Activated effector memory CD4-positive, alpha-beta T cell treated with anti-CD3 and anti-CD28 coated beads, Interleukin-2, amount 50 U/mL, for 16 hours (primary cell): ENCODE results near the gene HLA-A.
A peak's percentile ranks its signal among the peaks of the same experiment; 100 is the strongest.

Experiments
- DNase-seq: peaks from one replicate; pipeline ENCODE4 v3.0.0-alpha.2; 2020

Gene HLA-A

GRCh38 chr6:29935273-29935955 is 6.9 kb upstream of the HLA-A start:
- DNase-seq = no peak

GRCh38 chr6:29938746-29939508 is 3.4 kb upstream of the HLA-A start:
- no peak for DNase-seq

- DNase-seq = no peak
Measured at GRCh38 chr6:29941016-29941415, 1.3 kb upstream of the HLA-A start.

GRCh38 chr6:29941471-29941870 is 861 bp upstream of the HLA-A start:
- DNase-seq = no peak

GRCh38 chr6:29941916-29942274 is 437 bp upstream of the HLA-A start:
- DNase-seq = no peak

GRCh38 chr6:29943053-29943966 is 978 bp downstream of the HLA-A start:
- peak; percentile 83 for DNase-seq

GRCh38 chr6:29945281-29945820 is 3.0 kb downstream of the HLA-A start:
- DNase-seq = no peak

GRCh38 chr6:29946223-29947076 is 4.1 kb downstream of the HLA-A start:
- no peak for DNase-seq

- DNase-seq = no peak
Measured at GRCh38 chr6:29947077-29947980, 5.0 kb downstream of the HLA-A start.

GRCh38 chr6:29948277-29948676 is 5.9 kb downstream of the HLA-A start:
- no peak for DNase-seq

- no peak for DNase-seq
Measured at GRCh38 chr6:29949934-29950333, 7.6 kb downstream of the HLA-A start.

GRCh38 chr6:29951882-29952281 is 9.6 kb downstream of the HLA-A start:
- no peak for DNase-seq

- DNase-seq = no peak
Measured at GRCh38 chr6:29953001-29953441, 10.7 kb downstream of the HLA-A start.

- no peak for DNase-seq
Measured at GRCh38 chr6:29953686-29954085, 11.4 kb downstream of the HLA-A start.

GRCh38 chr6:29954272-29954671 is 11.9 kb downstream of the HLA-A start:
- no peak for DNase-seq

GRCh38 chr6:29955783-29956182 is 13.5 kb downstream of the HLA-A start:
- no peak for DNase-seq

GRCh38 chr6:29956518-29956917 is 14.2 kb downstream of the HLA-A start:
- no peak for DNase-seq

GRCh38 chr6:29958046-29958445 is 15.7 kb downstream of the HLA-A start:
- no peak for DNase-seq

GRCh38 chr6:29958921-29959320 is 16.6 kb downstream of the HLA-A start:
- no peak for DNase-seq

- DNase-seq = no peak
Measured at GRCh38 chr6:29959467-29959866, 17.1 kb downstream of the HLA-A start.

GRCh38 chr6:29961966-29962365 is 19.6 kb downstream of the HLA-A start:
- no peak for DNase-seq
